B cell (primary cell): ENCODE data around the gene FRMPD1. TPM values are rescaled to one million over a fixed set of nuclear protein-coding genes. Genes with fewer than 3 reads are reported as not detected.

Experiments used
- ATAC-seq: fragments of 200-7000 bp; cut with Tn5 transposase; one replicate; pipeline ENCODE4 v1.10.0; 2021; ENCODE audit warnings: low read depth, mild to moderate bottlenecking, moderate number of reproducible peaks, moderate library complexity
- CTCF ChIA-PET: fragments of 350-600 bp; sonication (Branson Sonifier 250); formaldehyde crosslinking; loops from one replicate; lab custom pipeline; 2021; ENCODE audit warnings: antibody characterized with exemption, inconsistent platforms; lab: Charles Lee
- POLR2A ChIA-PET: fragments of 350-600 bp; sonication (Branson Sonifier 250); formaldehyde crosslinking; loops from one replicate; lab custom pipeline; 2021; ENCODE audit warnings: antibody characterized with exemption; lab: Charles Lee
- DNase-seq: peaks from one replicate; pipeline ENCODE4 v3.0.0; 2013
- H2AFZ ChIP-seq: 2 replicates; pipeline ENCODE4 v1.6.1; 2012; ENCODE audit warnings: mild to moderate bottlenecking, low read depth, low read length; ENCODE audit not compliant: insufficient read depth, poor library complexity, severe bottlenecking
- H3K27ac ChIP-seq, 2 donors: 1 replicate in 1 of 2; 2 replicates in 1 of 2; pipeline ENCODE4 v1.5.1; 2012 to 2013; ENCODE audit warnings: low read length in 2 of 2, mild to moderate bottlenecking in 2 of 2, moderate library complexity in 1 of 2
- H3K27me3 ChIP-seq, 4 experiments: fragments of 200-600 bp in 1 of 4; sonication (generic) in 1 of 4; replicated peaks in 1 of 4; 1 replicate in 2 of 4; 2 replicates in 2 of 4; pipeline versions ENCODE4 v1.6.1 to v1.7.0; 2013 to 2016; ENCODE audit warnings: low read length in 3 of 4, mild to moderate bottlenecking in 2 of 4, mixed read lengths in 1 of 4, moderate library complexity in 1 of 4; ENCODE audit not compliant: insufficient read depth in 4 of 4, control insufficient read depth in 3 of 4; ENCODE audit errors: control extremely low read depth in 1 of 4
- H3K36me3 ChIP-seq, 2 experiments: replicated peaks in 1 of 2; 1 replicate in 1 of 2; 2 replicates in 1 of 2; pipeline versions ENCODE4 v1.6.1 to v1.7.1; 2013; ENCODE audit warnings: low read length in 1 of 2; ENCODE audit not compliant: insufficient read depth in 2 of 2, control insufficient read depth in 1 of 2; ENCODE audit errors: control extremely low read depth in 1 of 2, extremely low read depth in 1 of 2
- H3K4me1 ChIP-seq, 2 donors: fragments of 200-600 bp in 1 of 2; sonication (generic) in 1 of 2; 1 replicate in 1 of 2; 2 replicates in 1 of 2; pipeline versions ENCODE4 v1.5.1 to v1.6.1; 2013 to 2017; ENCODE audit warnings: low read length in 2 of 2; ENCODE audit not compliant: control insufficient read depth in 2 of 2, insufficient read depth in 2 of 2
- H3K4me2 ChIP-seq: replicated peaks from 2 replicates; pipeline ENCODE3; 2012; ENCODE audit warnings: mild to moderate bottlenecking, low read depth, low read length; ENCODE audit not compliant: poor library complexity, severe bottlenecking
- H3K4me3 ChIP-seq, 5 experiments: fragments of 200-600 bp in 1 of 5; sonication (generic) in 1 of 5; 1 replicate in 3 of 5; 2 replicates in 2 of 5; pipeline versions ENCODE4 v1.5.1 to v1.7.0; 2011 to 2016; ENCODE audit warnings: low read length in 4 of 5, mild to moderate bottlenecking in 4 of 5, low read depth in 2 of 5, control low read depth in 1 of 5, moderate library complexity in 1 of 5; ENCODE audit not compliant: insufficient read depth in 1 of 5; ENCODE audit errors: control extremely low read depth in 1 of 5, extremely low read depth in 1 of 5
- H3K79me2 ChIP-seq: fragments of 200-600 bp; sonication (generic); one replicate; pipeline ENCODE4 v1.6.0; 2016; ENCODE audit warnings: low read length; ENCODE audit not compliant: control insufficient read depth, insufficient read depth
- H3K9ac ChIP-seq: fragments of 200-600 bp; sonication (generic); 2 replicates; pipeline ENCODE4 v1.6.1; 2017; ENCODE audit warnings: mild to moderate bottlenecking, low read length, moderate library complexity
- H3K9me3 ChIP-seq, 3 donors: one replicate each; pipeline versions ENCODE4 v1.6.1 to v1.7.1; 2013; ENCODE audit warnings: low read length in 2 of 3; ENCODE audit not compliant: control insufficient read depth in 2 of 3, insufficient read depth in 1 of 3; ENCODE audit errors: control extremely low read depth in 1 of 3
- H4K20me1 ChIP-seq: 2 replicates; pipeline ENCODE4 v1.6.0; 2012; ENCODE audit warnings: mild to moderate bottlenecking, low read length; ENCODE audit not compliant: insufficient read depth, control insufficient read depth, poor library complexity, severe bottlenecking
- H3K27ac Mint-ChIP-seq: one replicate; pipeline ENCODE4 v1.8.0; 2021; ENCODE audit warnings: mixed read lengths
- H3K27me3 Mint-ChIP-seq: one replicate; pipeline ENCODE4 v1.8.0; 2021; ENCODE audit warnings: mixed read lengths
- H3K4me1 Mint-ChIP-seq: one replicate; pipeline ENCODE4 v1.8.0; 2021; ENCODE audit warnings: mixed read lengths
- H3K4me3 Mint-ChIP-seq: one replicate; pipeline ENCODE4 v1.8.0; 2021; ENCODE audit warnings: mixed read lengths
- H3K9me3 Mint-ChIP-seq: one replicate; pipeline ENCODE4 v1.8.0; 2022; ENCODE audit warnings: mixed read lengths; ENCODE audit not compliant: insufficient read depth
- EZH2 ChIP-seq: IDR thresholded peaks from 2 replicates; pipeline ENCODE4 v1.6.1; 2012; ENCODE audit warnings: borderline replicate concordance, low read depth, mild to moderate bottlenecking, moderate library complexity, low read length; ENCODE audit not compliant: insufficient read depth, poor library complexity, severe bottlenecking
- WGBS: methylation state at CpG from one replicate; pipeline ENCODE4 v1.1.5; 2013; ENCODE audit warnings: missing lambda C conversion rate; ENCODE audit not compliant: insufficient coverage; 5-methylcytosine and 5-hydroxymethylcytosine counted together
- intact Hi-C: fragments of 100-400 bp; cut with micrococcal nuclease; formaldehyde crosslinking; loops from one replicate; pipeline ENCODE4 v1.10.0; 2022
- polyA plus RNA-seq: library from polyadenylated mRNA; depleted of rRNA; stranded (reverse); fragments of >200 nt; gene quantifications from 2 replicates; pipeline ENCODE4 v1.2.3, GENCODE V29; 2012
- total RNA-seq, 2 donors: library from RNA; stranded (reverse); fragments of 120-200 nt in 1 of 2; gene quantifications; 1 replicate in 1 of 2; 2 replicates in 1 of 2; pipeline versions ENCODE4 v1.2.3 to v1.2.4, GENCODE V29; 2013 to 2022
- TF ChIP-seq, protein P1 (sequence below): fragments of 200-600 bp; IDR thresholded peaks from one replicate; pipeline ENCODE4 v1.8.0; 2022; ENCODE audit warnings: antibody characterized with exemption, mild to moderate bottlenecking

The FRMPD1 gene
- total and polyA plus RNA-seq, 2 donors (not counting 1 experiment from before 2014, with no cell fraction given) = 0.05 TPM; not detected in 1

DNA sequence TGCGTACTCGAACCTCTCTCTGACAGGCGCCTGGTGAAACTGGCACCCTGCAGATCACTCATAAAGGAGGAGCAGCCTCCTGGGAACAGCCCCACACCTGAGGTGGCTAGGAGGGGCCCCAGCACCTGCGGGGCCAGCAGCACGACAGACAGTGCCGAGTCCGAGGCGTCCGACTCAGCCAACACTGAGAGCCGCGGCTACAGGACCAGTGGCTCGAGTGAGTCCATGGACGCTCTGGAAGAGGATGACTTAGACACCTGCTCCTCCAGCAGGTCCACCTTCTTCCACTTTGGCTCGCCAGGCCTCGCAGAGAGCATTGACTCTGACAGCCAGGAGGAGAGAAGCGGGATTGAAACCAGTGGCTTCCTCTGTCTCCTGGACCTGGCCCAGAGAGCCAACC is 89.4 kb downstream of the FRMPD1 start:
- no peak overlapping the region for H3K27ac Mint-ChIP-seq
- no peak overlapping the region for H3K4me3 ChIP-seq
- no peak overlapping the region for H3K4me2 ChIP-seq
- peaks cover 4% of the 10 kb centered on the region for H3K27me3 Mint-ChIP-seq
- H3K9me3 Mint-ChIP-seq = no peaks in the 10 kb centered on the region
- ChIA-PET CTCF (no interaction called here), POLR2A (no interaction called here)
- H3K36me3 ChIP-seq = no peaks in the 10 kb centered on the region
- H3K27me3 ChIP-seq = peaks cover 0 to 5% (median 0%) of the 10 kb centered on the region in 4 experiments
- TF ChIP-seq EZH2 = no peak
- TF ChIP-seq, protein P1, sequence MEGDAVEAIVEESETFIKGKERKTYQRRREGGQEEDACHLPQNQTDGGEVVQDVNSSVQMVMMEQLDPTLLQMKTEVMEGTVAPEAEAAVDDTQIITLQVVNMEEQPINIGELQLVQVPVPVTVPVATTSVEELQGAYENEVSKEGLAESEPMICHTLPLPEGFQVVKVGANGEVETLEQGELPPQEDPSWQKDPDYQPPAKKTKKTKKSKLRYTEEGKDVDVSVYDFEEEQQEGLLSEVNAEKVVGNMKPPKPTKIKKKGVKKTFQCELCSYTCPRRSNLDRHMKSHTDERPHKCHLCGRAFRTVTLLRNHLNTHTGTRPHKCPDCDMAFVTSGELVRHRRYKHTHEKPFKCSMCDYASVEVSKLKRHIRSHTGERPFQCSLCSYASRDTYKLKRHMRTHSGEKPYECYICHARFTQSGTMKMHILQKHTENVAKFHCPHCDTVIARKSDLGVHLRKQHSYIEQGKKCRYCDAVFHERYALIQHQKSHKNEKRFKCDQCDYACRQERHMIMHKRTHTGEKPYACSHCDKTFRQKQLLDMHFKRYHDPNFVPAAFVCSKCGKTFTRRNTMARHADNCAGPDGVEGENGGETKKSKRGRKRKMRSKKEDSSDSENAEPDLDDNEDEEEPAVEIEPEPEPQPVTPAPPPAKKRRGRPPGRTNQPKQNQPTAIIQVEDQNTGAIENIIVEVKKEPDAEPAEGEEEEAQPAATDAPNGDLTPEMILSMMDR = no peak
- H3K9me3 ChIP-seq = no peaks in the 10 kb centered on the region
- H2AFZ ChIP-seq = no peak overlapping the region
- DNase-seq (no peak), ATAC-seq (no peak)
- no peaks in the 10 kb centered on the region for H3K4me1 ChIP-seq
- no peaks in the 10 kb centered on the region for H4K20me1 ChIP-seq
- intact Hi-C loops = loop anchor here (10.0 kb wide), 1 partner anchor 85 kb away; the partner anchor contains the start of gene FRMPD1
- H3K27ac ChIP-seq = no peak overlapping the region
- WGBS = 96% methylated on average over 16 of the region's 16 CpGs
- no peak overlapping the region for H3K4me3 Mint-ChIP-seq
- no peaks in the 10 kb centered on the region for H3K4me1 Mint-ChIP-seq
- no peak overlapping the region for H3K9ac ChIP-seq
- no peaks in the 10 kb centered on the region for H3K79me2 ChIP-seq

DNA sequence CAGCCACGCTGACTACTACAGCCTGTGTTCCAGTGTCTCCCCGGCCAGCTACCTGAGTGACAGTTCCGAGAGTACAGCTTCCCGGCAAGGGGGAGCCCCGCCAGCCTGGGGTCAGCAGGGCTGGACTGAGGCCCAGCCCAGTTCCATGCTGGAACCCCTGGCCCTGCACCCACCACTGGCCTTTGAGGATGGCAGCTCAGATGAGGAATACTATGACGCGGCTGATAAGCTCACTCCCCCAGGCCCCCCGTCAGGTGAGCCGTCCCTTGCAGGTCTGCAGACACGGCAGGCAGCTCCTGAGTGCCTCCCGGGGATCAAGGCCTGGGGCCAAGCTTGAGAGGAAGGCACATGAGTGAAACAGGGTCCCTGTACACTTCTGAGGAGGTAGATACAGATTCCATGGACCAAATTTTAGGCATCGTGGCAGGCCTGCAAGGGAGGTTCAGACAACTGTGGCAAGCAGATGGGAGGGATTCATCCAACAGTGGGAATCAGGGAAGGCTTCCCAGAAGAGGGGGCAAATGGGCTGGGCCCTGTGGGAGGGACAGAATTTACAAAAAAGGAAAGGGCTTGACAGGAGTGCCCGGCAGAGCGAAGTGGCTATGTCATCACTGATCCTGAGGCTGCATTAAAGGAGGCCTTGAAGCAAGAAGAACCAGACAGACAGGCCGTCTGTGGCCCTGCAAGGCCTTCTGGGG is 90.0 kb downstream of the FRMPD1 start:
- 90% methylated on average over 14 of the region's 15 CpGs for WGBS
- H4K20me1 ChIP-seq = no peaks in the 10 kb centered on the region
- Mint-ChIP-seq H3K4me1 (no peaks in the 10 kb centered on the region), H3K4me3 (no peak overlapping the region), H3K27ac (no peak overlapping the region), H3K27me3 (peaks cover 4% of the 10 kb centered on the region), H3K9me3 (no peaks in the 10 kb centered on the region)
- ChIA-PET POLR2A (no interaction called here), CTCF (interaction anchor here (0.5 kb wide), 1 partner anchor 1161 kb away, joined by 6 read pairs; no protein-coding TSS in a partner anchor)
- TF ChIP-seq, protein P1 = no peak
- no peak for TF ChIP-seq EZH2
- H3K4me1 ChIP-seq = no peaks in the 10 kb centered on the region
- H3K27ac ChIP-seq = no peak overlapping the region
- no peak overlapping the region for H3K4me2 ChIP-seq
- H3K79me2 ChIP-seq = no peaks in the 10 kb centered on the region
- ATAC-seq = no peak
- H2AFZ ChIP-seq = no peak overlapping the region
- no peaks in the 10 kb centered on the region for H3K9me3 ChIP-seq
- no peak for DNase-seq
- intact Hi-C loops = loop anchor here (10.0 kb wide), 1 partner anchor 86 kb away; the partner anchor contains the start of gene FRMPD1
- H3K4me3 ChIP-seq = no peak overlapping the region
- peaks cover 0 to 5% (median 0%) of the 10 kb centered on the region in 4 experiments for H3K27me3 ChIP-seq
- no peak overlapping the region for H3K9ac ChIP-seq
- no peaks in the 10 kb centered on the region for H3K36me3 ChIP-seq
